Urothelium cell line (cell line): Measurements from ENCODE around the gene CEP112.
"Not testable (repeated sequence)": the region's sequence is repeated elsewhere in the genome, so short reads cannot be mapped to it uniquely, and the experiment has no call there.

ENCODE experiments used
- DNase-seq: peaks from one replicate; pipeline ENCODE4 v3.0.0; 2011; ENCODE audit warnings: low spot score, mixed read lengths
- FAIRE-seq: peaks from 2 replicates; lab custom pipeline; 2011; peaks lifted over from hg19 to GRCh38; lab: Jason Lieb, UNC

CEP112 gene

GRCh38 chr17:65850486-65850885 lies 341.4 kb downstream of the CEP112 start:
- DNase-seq (no peak), FAIRE-seq (no peak)

- FAIRE-seq (no peak), DNase-seq (no peak)
These were observed 343.2 kb downstream of the CEP112 start for GRCh38 chr17:65848751-65849150.

GRCh38 chr17:65841089-65841488 lies 350.8 kb downstream of the CEP112 start:
- FAIRE-seq, result peak; percentile 74
- DNase-seq, result no peak

- not testable (repeated sequence) for FAIRE-seq, DNase-seq
These were observed 354.7 kb downstream of the CEP112 start for GRCh38 chr17:65837232-65837631.

- no peak for DNase-seq
- no peak for FAIRE-seq
These were observed 358.7 kb downstream of the CEP112 start for GRCh38 chr17:65833214-65833613.

GRCh38 chr17:65830356-65830755 lies 361.6 kb downstream of the CEP112 start:
- no peak for DNase-seq
- no peak for FAIRE-seq

GRCh38 chr17:65826577-65826976 lies 365.4 kb downstream of the CEP112 start:
- DNase-seq, result not testable (repeated sequence)
- FAIRE-seq, result peak; percentile 13

- no peak for DNase-seq
- FAIRE-seq, result no peak
These were observed 367.0 kb downstream of the CEP112 start for GRCh38 chr17:65824901-65825300.

- FAIRE-seq, result no peak
- no peak for DNase-seq
These were observed 368.2 kb downstream of the CEP112 start for GRCh38 chr17:65823713-65824112.

- no peak for FAIRE-seq
- no peak for DNase-seq
These were observed 371.1 kb downstream of the CEP112 start for GRCh38 chr17:65820811-65821210.

- DNase-seq (no peak), FAIRE-seq (no peak)
These were observed 371.6 kb downstream of the CEP112 start for GRCh38 chr17:65820306-65820705.

- FAIRE-seq (no peak), DNase-seq (no peak)
These were observed 372.1 kb downstream of the CEP112 start for GRCh38 chr17:65819810-65820209.

- FAIRE-seq (no peak), DNase-seq (no peak)
These were observed 374.0 kb downstream of the CEP112 start for GRCh38 chr17:65817951-65818350.

- FAIRE-seq, result no peak
- DNase-seq, result no peak
These were observed 377.5 kb downstream of the CEP112 start for GRCh38 chr17:65814418-65814817.

- DNase-seq, result no peak
- no peak for FAIRE-seq
These were observed 378.6 kb downstream of the CEP112 start for GRCh38 chr17:65813306-65813705.

GRCh38 chr17:65811043-65811442 lies 380.9 kb downstream of the CEP112 start:
- FAIRE-seq, result no peak

GRCh38 chr17:65809366-65809765 lies 382.6 kb downstream of the CEP112 start:
- DNase-seq, result no peak
- FAIRE-seq, result no peak

More at GRCh38 chr17:65811043-65811442, 380.9 kb downstream of the CEP112 start:
- DNase-seq, result no peak

- FAIRE-seq, DNase-seq: not testable (repeated sequence)
These were observed 383.4 kb downstream of the CEP112 start for GRCh38 chr17:65808566-65808965.

GRCh38 chr17:65807361-65807760 lies 384.6 kb downstream of the CEP112 start:
- DNase-seq, result no peak
- FAIRE-seq, result no peak

- FAIRE-seq (no peak), DNase-seq (no peak)
These were observed 390.4 kb downstream of the CEP112 start for GRCh38 chr17:65801513-65801912.

GRCh38 chr17:65800655-65801054 lies 391.3 kb downstream of the CEP112 start:
- no peak for DNase-seq
- no peak for FAIRE-seq

- FAIRE-seq (no peak), DNase-seq (no peak)
These were observed 392.1 kb downstream of the CEP112 start for GRCh38 chr17:65799869-65800268.

GRCh38 chr17:65799454-65799853 lies 392.5 kb downstream of the CEP112 start:
- no peak for DNase-seq
- FAIRE-seq, result no peak
